Activated CD8-positive, alpha-beta T cell treated with anti-CD3 and anti-CD28 coated beads, Interleukin-2, amount 10 ng/mL, durations not matched to agents 7 days and 5 days (primary cell): ENCODE data around the gene BPIFA1. TPM values are rescaled to one million over a fixed set of nuclear protein-coding genes. Genes with fewer than 3 reads are reported as not detected.

ENCODE experiments used
- ATAC-seq: fragments of 150-1000 bp; cut with Tn5 transposase; one replicate; pipeline ENCODE4 v1.10.0; 2021; ENCODE audit warnings: moderate library complexity
- CTCF ChIA-PET: fragments of 350-600 bp; sonication (Branson Sonifier 250); formaldehyde crosslinking; loops from one replicate; lab custom pipeline; 2021; ENCODE audit warnings: antibody characterized with exemption; lab: Charles Lee
- POLR2A ChIA-PET: fragments of 350-600 bp; sonication (Branson Sonifier 250); formaldehyde crosslinking; loops from one replicate; lab custom pipeline; 2021; ENCODE audit warnings: antibody characterized with exemption; lab: Charles Lee
- DNase-seq: peaks from one replicate; pipeline ENCODE4 v3.0.0-alpha.2; 2020
- H3K27ac Mint-ChIP-seq: one replicate; pipeline ENCODE4 v1.8.0; 2021; ENCODE audit warnings: mild to moderate bottlenecking, mixed read lengths
- H3K27me3 Mint-ChIP-seq: one replicate; pipeline ENCODE4 v1.8.0; 2021; ENCODE audit warnings: low read depth, mixed read lengths
- H3K36me3 Mint-ChIP-seq: one replicate; pipeline ENCODE4 v1.8.0; 2021; ENCODE audit warnings: low read depth, mixed read lengths
- H3K4me1 Mint-ChIP-seq: one replicate; pipeline ENCODE4 v1.8.0; 2021; ENCODE audit warnings: low read depth, mixed read lengths
- H3K4me3 Mint-ChIP-seq: one replicate; pipeline ENCODE4 v1.8.0; 2021; ENCODE audit warnings: mild to moderate bottlenecking, mixed read lengths
- H3K9me3 Mint-ChIP-seq: one replicate; pipeline ENCODE4 v1.8.0; 2022; ENCODE audit warnings: mixed read lengths; ENCODE audit not compliant: insufficient read depth
- total RNA-seq, 2 experiments: library from RNA; stranded (reverse); gene quantifications; one replicate each; pipeline ENCODE4 v1.2.3, GENCODE V29; 2021

BPIFA1 gene
- total RNA-seq, 2 experiments from 2014 or later: not detected

GRCh38 chr20:33267701-33268100 is 31.9 kb downstream of the BPIFA1 start:
- peaks cover 5% of the 10 kb centered on the region for H3K4me1 Mint-ChIP-seq
- CTCF ChIA-PET: no interaction called here
- H3K27me3 Mint-ChIP-seq: peaks cover 34% of the 10 kb centered on the region
- POLR2A ChIA-PET: no interaction called here
- DNase-seq (no peak), ATAC-seq (no peak)
- no peaks in the 10 kb centered on the region for H3K9me3 Mint-ChIP-seq
- no peak overlapping the region for H3K27ac Mint-ChIP-seq
- no peaks in the 10 kb centered on the region for H3K36me3 Mint-ChIP-seq
- H3K4me3 Mint-ChIP-seq: no peak overlapping the region

- Mint-ChIP-seq H3K4me1 (peaks cover 5% of the 10 kb centered on the region), H3K4me3 (no peak overlapping the region), H3K27ac (no peak overlapping the region), H3K36me3 (no peaks in the 10 kb centered on the region), H3K9me3 (no peaks in the 10 kb centered on the region), H3K27me3 (peaks cover 22% of the 10 kb centered on the region)
- DNase-seq (no peak), ATAC-seq (no peak)
- POLR2A ChIA-PET: no interaction called here
- CTCF ChIA-PET: interaction anchor here (1.2 kb wide), 1 partner anchor 10 kb away, joined by 3 read pairs; no protein-coding TSS in a partner anchor
Observed at GRCh38 chr20:33272155-33272873, 36.5 kb downstream of the BPIFA1 start.

- no peaks in the 10 kb centered on the region for H3K9me3 Mint-ChIP-seq
- ChIA-PET CTCF (no interaction called here), POLR2A (no interaction called here)
- peaks cover 18% of the 10 kb centered on the region for H3K27me3 Mint-ChIP-seq
- no peak for ATAC-seq
- H3K4me3 Mint-ChIP-seq: no peak overlapping the region
- no peaks in the 10 kb centered on the region for H3K36me3 Mint-ChIP-seq
- DNase-seq: no peak
- H3K4me1 Mint-ChIP-seq: no peaks in the 10 kb centered on the region
- H3K27ac Mint-ChIP-seq: no peak overlapping the region
Observed at GRCh38 chr20:33273117-33273851, 37.5 kb downstream of the BPIFA1 start.

- peaks cover 20% of the 10 kb centered on the region for H3K27me3 Mint-ChIP-seq
- POLR2A ChIA-PET: interaction anchor here (0.7 kb wide), 1 partner anchor 738 kb away, joined by 3 read pairs; no protein-coding TSS in a partner anchor
- H3K9me3 Mint-ChIP-seq: no peaks in the 10 kb centered on the region
- no peak for DNase-seq
- H3K36me3 Mint-ChIP-seq: no peaks in the 10 kb centered on the region
- H3K4me3 Mint-ChIP-seq: no peak overlapping the region
- H3K4me1 Mint-ChIP-seq: no peaks in the 10 kb centered on the region
- CTCF ChIA-PET: no interaction called here
- no peak overlapping the region for H3K27ac Mint-ChIP-seq
- ATAC-seq: no peak
Observed at GRCh38 chr20:33275215-33275614, 39.4 kb downstream of the BPIFA1 start.

GRCh38 chr20:33275871-33276270 is 40.1 kb downstream of the BPIFA1 start:
- no peaks in the 10 kb centered on the region for H3K4me1 Mint-ChIP-seq
- H3K9me3 Mint-ChIP-seq: no peaks in the 10 kb centered on the region
- peaks cover 20% of the 10 kb centered on the region for H3K27me3 Mint-ChIP-seq
- H3K4me3 Mint-ChIP-seq: no peak overlapping the region
- no peak overlapping the region for H3K27ac Mint-ChIP-seq
- ChIA-PET CTCF (no interaction called here), POLR2A (no interaction called here)
- DNase-seq: no peak
- no peaks in the 10 kb centered on the region for H3K36me3 Mint-ChIP-seq
- no peak for ATAC-seq

- ChIA-PET CTCF (no interaction called here), POLR2A (no interaction called here)
- Mint-ChIP-seq H3K27ac (no peak overlapping the region), H3K36me3 (no peaks in the 10 kb centered on the region), H3K9me3 (no peaks in the 10 kb centered on the region), H3K4me3 (no peak overlapping the region), H3K27me3 (peaks cover 16% of the 10 kb centered on the region), H3K4me1 (no peaks in the 10 kb centered on the region)
- DNase-seq (no peak), ATAC-seq (no peak)
Observed at GRCh38 chr20:33276303-33277113, 40.7 kb downstream of the BPIFA1 start.

- Mint-ChIP-seq H3K36me3 (no peaks in the 10 kb centered on the region), H3K4me3 (no peak overlapping the region), H3K27me3 (peaks cover 10% of the 10 kb centered on the region), H3K4me1 (no peaks in the 10 kb centered on the region), H3K27ac (no peak overlapping the region), H3K9me3 (no peaks in the 10 kb centered on the region)
- POLR2A ChIA-PET: no interaction called here
- DNase-seq: no peak
- ATAC-seq: no peak
- CTCF ChIA-PET: no interaction called here
Observed at GRCh38 chr20:33277471-33278441, 42.0 kb downstream of the BPIFA1 start.

GRCh38 chr20:33278700-33279099 is 42.9 kb downstream of the BPIFA1 start:
- Mint-ChIP-seq H3K27me3 (peaks cover 14% of the 10 kb centered on the region), H3K4me1 (no peaks in the 10 kb centered on the region), H3K9me3 (no peaks in the 10 kb centered on the region), H3K4me3 (no peak overlapping the region), H3K36me3 (no peaks in the 10 kb centered on the region), H3K27ac (no peak overlapping the region)
- ChIA-PET CTCF (no interaction called here), POLR2A (no interaction called here)
- ATAC-seq (no peak), DNase-seq (no peak)

- DNase-seq (no peak), ATAC-seq (no peak)
- CTCF ChIA-PET: no interaction called here
- Mint-ChIP-seq H3K4me1 (no peaks in the 10 kb centered on the region), H3K27ac (no peak overlapping the region), H3K27me3 (peaks cover 15% of the 10 kb centered on the region), H3K36me3 (no peaks in the 10 kb centered on the region), H3K9me3 (no peaks in the 10 kb centered on the region), H3K4me3 (no peak overlapping the region)
- POLR2A ChIA-PET: no interaction called here
Observed at GRCh38 chr20:33279261-33279910, 43.6 kb downstream of the BPIFA1 start.

GRCh38 chr20:33280000-33280680 is 44.3 kb downstream of the BPIFA1 start:
- DNase-seq: no peak

More at GRCh38 chr20:33280000-33280680, 44.3 kb downstream of the BPIFA1 start:
- Mint-ChIP-seq H3K4me3 (no peak overlapping the region), H3K4me1 (no peaks in the 10 kb centered on the region), H3K36me3 (no peaks in the 10 kb centered on the region), H3K9me3 (no peaks in the 10 kb centered on the region), H3K27ac (no peak overlapping the region), H3K27me3 (peaks cover 16% of the 10 kb centered on the region)
- ChIA-PET POLR2A (no interaction called here), CTCF (interaction anchor here (0.5 kb wide), 1 partner anchor 1460 kb away, joined by 3 read pairs; no protein-coding TSS in a partner anchor)
- ATAC-seq: no peak
